A549 treated with Hydrocortisone at 1 μM for 4 hours (cell line): ENCODE measurements around the gene OR9G4. TPM values are rescaled to one million over a fixed set of nuclear protein-coding genes. Genes with fewer than 3 reads are reported as not detected.

Experiments
- total RNA-seq: library from RNA; stranded (reverse); fragments of 200-300 nt; extraction: Qiagen RNA extraction; gene quantifications from 5 replicates; pipeline ENCODE4 v1.2.3, GENCODE V29; 2022

OR9G4 gene
- not detected in 5 replicates for total RNA-seq

GRCh38 chr11:56748597-56748996, at the start of gene OR9G4:
TSS of gene OR9G4 (minus strand) at chr11:56748697. CDS start at chr11:56743766, 4,931 bp downstream.

GRCh38 chr11:56698795-56699194, 49.7 kb downstream of the OR9G4 start, which contains the start of gene OR9G1:
TSS of gene OR9G1 (plus strand) at chr11:56699095. CDS start at chr11:56700388, 1,293 bp downstream.

Other genes starting within 250 kb of the OR9G4 start
- gene OR5M11, start 205.4 kb downstream of the OR9G4 start, total RNA-seq, result not detected in 5 replicates
- not detected in 5 replicates for gene OR5M10, start 171.0 kb downstream of the OR9G4 start, total RNA-seq
- not detected in 5 replicates for gene OR5M1, start 133.8 kb downstream of the OR9G4 start, total RNA-seq
- not detected in 5 replicates for gene OR5AP2, start 106.3 kb downstream of the OR9G4 start, total RNA-seq
- not detected in 5 replicates for gene OR5AR1, start 85.0 kb downstream of the OR9G4 start, total RNA-seq
- not detected in 5 replicates for gene OR9G1, start 49.6 kb downstream of the OR9G4 start, total RNA-seq
- gene OR5AK2, start 240.2 kb upstream of the OR9G4 start, total RNA-seq, result not detected in 5 replicates